C4-2B (cell line): Measurements from ENCODE around the gene CFAP69.
A peak's percentile ranks its signal among the peaks of the same experiment; 100 is the strongest.
"Not testable (repeated sequence)": the region's sequence is repeated elsewhere in the genome, so short reads cannot be mapped to it uniquely, and the experiment has no call there.

Source experiments
- H3K27ac ChIP-seq: fragments of 450-650 bp; 2 replicates; pipeline ENCODE4 v1.5.1; 2017
- ZFX ChIP-seq: fragments of 450-650 bp; IDR thresholded peaks from 2 replicates; pipeline ENCODE4 v1.6.1; 2017
- TF ChIP-seq, protein P1 (sequence below): fragments of 450-650 bp; conservative IDR thresholded peaks from 2 replicates; pipeline ENCODE4 v1.5.1; 2017; ENCODE audit warnings: mild to moderate bottlenecking

The CFAP69 gene

DNA sequence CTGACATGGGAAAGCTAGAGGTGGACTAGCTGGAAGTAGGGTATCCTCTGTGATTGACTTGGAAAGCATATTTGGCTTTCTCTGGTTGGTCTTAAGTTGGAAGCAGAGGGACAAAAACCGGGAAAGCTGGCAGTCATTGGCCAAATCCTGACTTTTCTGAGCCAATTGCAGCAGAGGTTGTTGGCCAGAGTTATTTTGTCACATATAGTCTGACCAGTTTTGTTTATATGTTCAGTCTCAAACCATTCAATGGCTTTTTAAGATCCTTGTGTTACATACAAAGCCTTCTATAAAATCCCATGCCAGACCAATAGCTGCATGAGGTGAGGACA, 6.3 kb downstream of the CFAP69 start:
- no peak for TF ChIP-seq ZFX
- TF ChIP-seq, protein P1, sequence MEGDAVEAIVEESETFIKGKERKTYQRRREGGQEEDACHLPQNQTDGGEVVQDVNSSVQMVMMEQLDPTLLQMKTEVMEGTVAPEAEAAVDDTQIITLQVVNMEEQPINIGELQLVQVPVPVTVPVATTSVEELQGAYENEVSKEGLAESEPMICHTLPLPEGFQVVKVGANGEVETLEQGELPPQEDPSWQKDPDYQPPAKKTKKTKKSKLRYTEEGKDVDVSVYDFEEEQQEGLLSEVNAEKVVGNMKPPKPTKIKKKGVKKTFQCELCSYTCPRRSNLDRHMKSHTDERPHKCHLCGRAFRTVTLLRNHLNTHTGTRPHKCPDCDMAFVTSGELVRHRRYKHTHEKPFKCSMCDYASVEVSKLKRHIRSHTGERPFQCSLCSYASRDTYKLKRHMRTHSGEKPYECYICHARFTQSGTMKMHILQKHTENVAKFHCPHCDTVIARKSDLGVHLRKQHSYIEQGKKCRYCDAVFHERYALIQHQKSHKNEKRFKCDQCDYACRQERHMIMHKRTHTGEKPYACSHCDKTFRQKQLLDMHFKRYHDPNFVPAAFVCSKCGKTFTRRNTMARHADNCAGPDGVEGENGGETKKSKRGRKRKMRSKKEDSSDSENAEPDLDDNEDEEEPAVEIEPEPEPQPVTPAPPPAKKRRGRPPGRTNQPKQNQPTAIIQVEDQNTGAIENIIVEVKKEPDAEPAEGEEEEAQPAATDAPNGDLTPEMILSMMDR = no peak
- H3K27ac ChIP-seq = no peak overlapping the region

DNA sequence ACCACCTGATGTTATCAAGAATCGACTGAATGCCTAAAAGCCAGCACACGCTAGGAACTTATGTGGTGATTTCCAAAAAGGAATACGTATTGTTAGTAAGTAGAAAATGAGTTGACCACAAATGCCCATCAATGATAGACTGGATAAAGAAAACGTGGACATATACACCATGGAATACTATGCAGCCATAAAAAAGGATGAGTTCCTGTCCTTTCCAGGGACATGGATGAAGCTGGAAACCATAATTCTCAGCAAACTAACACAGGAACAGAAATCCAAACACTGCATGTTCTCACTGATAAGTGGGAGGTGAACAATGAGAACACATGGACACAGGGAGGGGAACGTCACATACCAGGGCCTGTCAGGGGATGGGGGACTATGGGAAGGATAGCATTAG, 11.0 kb downstream of the CFAP69 start:
- H3K27ac ChIP-seq = not testable (repeated sequence)

- no peak for TF ChIP-seq ZFX
- TF ChIP-seq, protein P1 = no peak
These were observed 11.8 kb downstream of the CFAP69 start for GRCh38 chr7:90256778-90257177.

GRCh38 chr7:90261441-90261840, 16.5 kb downstream of the CFAP69 start:
- no peak overlapping the region for H3K27ac ChIP-seq
- no peak for TF ChIP-seq ZFX
- TF ChIP-seq, protein P1 = no peak

More at GRCh38 chr7:90256778-90257177, 11.8 kb downstream of the CFAP69 start:
- no peak overlapping the region for H3K27ac ChIP-seq

DNA sequence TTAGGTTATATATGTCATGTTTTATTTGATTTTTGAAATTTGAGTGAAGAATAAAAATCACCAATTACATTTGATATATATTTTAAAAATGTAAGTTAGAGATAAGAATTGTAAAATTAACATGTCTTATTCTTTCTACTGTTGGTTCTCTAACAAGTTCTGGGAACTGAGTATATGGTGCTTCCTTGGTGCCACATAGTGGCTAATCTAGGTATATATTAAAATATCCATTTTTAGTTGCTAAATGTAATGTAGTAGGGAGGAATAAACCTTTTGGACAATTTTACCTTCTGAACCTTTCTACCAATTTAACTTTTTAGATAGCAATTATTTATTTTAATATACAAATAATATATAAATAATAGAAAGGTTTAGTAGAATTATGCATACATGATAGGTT, 17.5 kb downstream of the CFAP69 start:
- H3K27ac ChIP-seq = no peak overlapping the region
- TF ChIP-seq, protein P1 = peak; percentile 82
- no peak for TF ChIP-seq ZFX

DNA sequence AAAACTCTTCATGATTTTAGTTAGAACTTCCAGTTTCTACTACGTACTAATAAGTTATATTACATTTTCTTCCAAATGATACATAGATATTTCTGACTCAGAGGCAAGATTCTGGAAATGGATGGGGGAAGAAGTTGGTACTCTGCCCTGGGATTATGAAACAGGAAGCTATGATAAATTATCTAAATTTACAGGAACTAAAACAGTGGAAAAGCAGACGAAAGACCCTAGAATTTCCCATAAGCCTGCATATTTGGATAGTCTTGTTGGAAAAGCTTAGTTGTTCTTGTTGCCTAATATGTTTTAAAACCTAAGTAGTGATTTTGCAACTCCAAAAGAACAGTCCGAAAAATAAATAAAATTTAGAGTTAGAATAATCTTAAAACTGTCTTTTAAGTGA, 21.8 kb downstream of the CFAP69 start:
- H3K27ac ChIP-seq = no peak overlapping the region
- TF ChIP-seq, protein P1 = no peak
- no peak for TF ChIP-seq ZFX

DNA sequence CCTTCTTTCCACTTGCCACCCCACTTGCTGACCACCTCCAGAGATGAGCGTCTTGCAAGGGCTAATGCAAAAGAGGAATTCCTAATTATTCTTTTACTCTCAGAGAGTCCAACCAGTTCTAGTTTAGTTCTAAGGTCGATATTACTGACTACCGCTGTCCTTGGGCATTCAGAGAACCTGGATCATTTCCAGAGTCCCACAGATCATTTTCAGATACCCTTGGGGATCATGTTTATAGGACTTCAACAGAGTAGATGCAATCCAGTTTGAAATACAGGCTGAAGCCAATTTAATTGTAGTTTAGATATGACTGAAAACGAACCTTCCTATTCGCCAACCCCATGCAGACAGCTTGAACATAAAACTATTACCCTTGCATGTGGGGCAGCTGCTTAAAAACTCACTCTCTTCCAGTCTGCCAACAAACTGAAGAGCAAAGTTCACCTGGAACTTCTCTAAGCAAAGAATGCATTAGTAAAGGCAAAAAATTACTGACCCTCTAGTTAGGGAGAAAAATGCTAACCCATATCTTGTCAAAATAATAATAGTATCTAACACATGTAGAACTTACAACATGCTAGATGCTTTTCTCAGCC, 22.4 kb downstream of the CFAP69 start:
- no peak overlapping the region for H3K27ac ChIP-seq
- TF ChIP-seq, protein P1 = no peak
- no peak for TF ChIP-seq ZFX

DNA sequence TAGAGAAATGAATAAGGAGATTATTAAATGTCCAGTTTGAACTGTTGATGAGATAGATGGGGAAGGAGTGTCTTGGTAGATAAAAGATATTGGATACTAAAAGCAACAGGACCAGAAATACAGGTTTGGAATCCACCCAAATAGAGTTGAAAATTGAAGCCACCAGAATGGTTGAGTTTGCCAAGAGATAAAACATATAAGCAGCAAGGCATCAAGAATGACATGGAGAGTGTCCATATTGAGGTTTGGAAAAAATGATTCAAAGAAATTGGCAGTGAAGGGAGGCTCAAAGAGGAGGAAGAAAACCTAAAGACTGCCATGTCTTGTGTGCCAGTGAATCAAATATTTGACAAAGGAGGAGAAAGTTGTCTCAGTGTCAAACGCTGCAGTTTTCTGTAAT, 24.2 kb downstream of the CFAP69 start:
- no peak overlapping the region for H3K27ac ChIP-seq
- TF ChIP-seq ZFX = no peak
- TF ChIP-seq, protein P1 = no peak
